HepG2 (cell line): ENCODE data around the gene HPS6. TPM values are rescaled to one million over a fixed set of nuclear protein-coding genes. Genes with fewer than 3 reads are reported as not detected.

Experiments
- ARNT ChIP-seq: fragments of 450-650 bp; IDR thresholded peaks from 2 replicates; pipeline ENCODE4 v1.6.1; 2017
- DNMT3B ChIP-seq: conservative IDR thresholded peaks from 2 replicates; pipeline ENCODE4 v1.6.1; 2016; ENCODE audit warnings: missing biosample characterization, control low read depth
- FOXK1 ChIP-seq: sonication (generic); formaldehyde crosslinking; IDR thresholded peaks from 2 replicates; pipeline ENCODE4 v1.4.0; 2020; ENCODE audit warnings: low read depth, missing genetic modification reagents, borderline replicate concordance
- MIER2 ChIP-seq: IDR thresholded peaks from 2 replicates; pipeline ENCODE4 v1.6.1; 2016; ENCODE audit warnings: missing biosample characterization, missing genetic modification reagents
- NFIC ChIP-seq: IDR thresholded peaks from 2 replicates; pipeline ENCODE4 v1.6.1; 2012; ENCODE audit warnings: mild to moderate bottlenecking, low read length, inconsistent platforms
- RARA ChIP-seq: IDR thresholded peaks from 2 replicates; pipeline ENCODE4 v1.6.1; 2016; ENCODE audit warnings: missing genetic modification reagents, missing compliant biosample characterization
- TCF7 ChIP-seq: sonication (generic); IDR thresholded peaks from 2 replicates; pipeline ENCODE4 v1.6.1; 2016; ENCODE audit warnings: antibody characterized with exemption, low read depth
- XRCC5 ChIP-seq: fragments of 200-400 bp; formaldehyde crosslinking; optimal IDR thresholded peaks from 2 replicates; pipeline ENCODE3; 2017; ENCODE audit warnings: mild to moderate bottlenecking, low read length
- ZBTB38 ChIP-seq: sonication (generic); formaldehyde crosslinking; IDR thresholded peaks from 2 replicates; pipeline ENCODE4 v1.5.1; 2020; ENCODE audit warnings: mild to moderate bottlenecking, missing genetic modification reagents
- ZNF24 ChIP-seq: fragments of 450-650 bp; IDR thresholded peaks from 2 replicates; pipeline ENCODE4 v1.6.1; 2017; ENCODE audit warnings: antibody characterized with exemption, mild to moderate bottlenecking
- ZNF605 ChIP-seq: sonication (generic); formaldehyde crosslinking; IDR thresholded peaks from 2 replicates; pipeline ENCODE4 v1.8.0; 2022; ENCODE audit warnings: mild to moderate bottlenecking, missing genetic modification reagents
- ZNF614 ChIP-seq: IDR thresholded peaks from 2 replicates; pipeline ENCODE4 v1.6.1; 2018; ENCODE audit warnings: missing biosample characterization, missing genetic modification reagents, inconsistent platforms, borderline replicate concordance
- ZNF768 ChIP-seq: sonication (generic); formaldehyde crosslinking; IDR thresholded peaks from 2 replicates; pipeline ENCODE4 v1.4.0; 2020; ENCODE audit warnings: missing genetic modification reagents
- ZNF883 ChIP-seq: sonication (generic); formaldehyde crosslinking; IDR thresholded peaks from 2 replicates; pipeline ENCODE4 v1.5.1; 2020; ENCODE audit warnings: mild to moderate bottlenecking, missing genetic modification reagents; ENCODE audit errors: not compliant biosample characterization
- polyA plus RNA-seq, 8 experiments: library from polyadenylated mRNA; depleted of rRNA in 3 of 8; stranded (reverse) in 7 of 8; unstranded in 1 of 8; fragments of >200 nt; fragmentation: Illumina TruSeq in 4 of 8; extraction: Trizol in 4 of 8; gene quantifications; 2 replicates each; pipeline versions ENCODE4 v1.2.1 to v1.2.3, GENCODE V29; 2011 to 2016; ENCODE audit warnings: low read depth in 4 of 8, missing spikeins in 1 of 8, mixed read lengths in 1 of 8; ENCODE audit not compliant: insufficient read depth in 1 of 8
- total RNA-seq, 5 experiments: library from RNA; depleted of rRNA; stranded (reverse); fragments of >200 nt; fragmentation: Illumina TruSeq; extraction: Trizol; gene quantifications; 2 replicates each; pipeline ENCODE4 v1.2.3, GENCODE V29; 2016; ENCODE audit warnings: low read depth in 1 of 5
- TF ChIP-seq, protein P1 (sequence below): sonication (generic); formaldehyde crosslinking; IDR thresholded peaks from 2 replicates; pipeline ENCODE4 v1.4.0; 2020; ENCODE audit warnings: missing genetic modification reagents
- TF ChIP-seq, protein P2 (sequence below): sonication (generic); formaldehyde crosslinking; IDR thresholded peaks from 2 replicates; pipeline ENCODE4 v1.8.0; 2022; ENCODE audit warnings: mild to moderate bottlenecking, missing genetic modification reagents, borderline replicate concordance
- TF ChIP-seq, protein P3 (sequence below): sonication (generic); formaldehyde crosslinking; conservative IDR thresholded peaks from 2 replicates; pipeline ENCODE4 v1.8.0; 2022; ENCODE audit warnings: mild to moderate bottlenecking, moderate library complexity, missing genetic modification reagents
- TF ChIP-seq, protein P4 (sequence below): sonication (generic); formaldehyde crosslinking; IDR thresholded peaks from 2 replicates; pipeline ENCODE4 v1.5.1; 2020; ENCODE audit warnings: missing genetic modification reagents, mild to moderate bottlenecking, borderline replicate concordance

HPS6 gene
- total and polyA plus RNA-seq, 2 of the 13 experiments (the other 11 are each of a cell fraction or from before 2014, with no cell fraction given): 2.9 to 14.9 TPM

DNA sequence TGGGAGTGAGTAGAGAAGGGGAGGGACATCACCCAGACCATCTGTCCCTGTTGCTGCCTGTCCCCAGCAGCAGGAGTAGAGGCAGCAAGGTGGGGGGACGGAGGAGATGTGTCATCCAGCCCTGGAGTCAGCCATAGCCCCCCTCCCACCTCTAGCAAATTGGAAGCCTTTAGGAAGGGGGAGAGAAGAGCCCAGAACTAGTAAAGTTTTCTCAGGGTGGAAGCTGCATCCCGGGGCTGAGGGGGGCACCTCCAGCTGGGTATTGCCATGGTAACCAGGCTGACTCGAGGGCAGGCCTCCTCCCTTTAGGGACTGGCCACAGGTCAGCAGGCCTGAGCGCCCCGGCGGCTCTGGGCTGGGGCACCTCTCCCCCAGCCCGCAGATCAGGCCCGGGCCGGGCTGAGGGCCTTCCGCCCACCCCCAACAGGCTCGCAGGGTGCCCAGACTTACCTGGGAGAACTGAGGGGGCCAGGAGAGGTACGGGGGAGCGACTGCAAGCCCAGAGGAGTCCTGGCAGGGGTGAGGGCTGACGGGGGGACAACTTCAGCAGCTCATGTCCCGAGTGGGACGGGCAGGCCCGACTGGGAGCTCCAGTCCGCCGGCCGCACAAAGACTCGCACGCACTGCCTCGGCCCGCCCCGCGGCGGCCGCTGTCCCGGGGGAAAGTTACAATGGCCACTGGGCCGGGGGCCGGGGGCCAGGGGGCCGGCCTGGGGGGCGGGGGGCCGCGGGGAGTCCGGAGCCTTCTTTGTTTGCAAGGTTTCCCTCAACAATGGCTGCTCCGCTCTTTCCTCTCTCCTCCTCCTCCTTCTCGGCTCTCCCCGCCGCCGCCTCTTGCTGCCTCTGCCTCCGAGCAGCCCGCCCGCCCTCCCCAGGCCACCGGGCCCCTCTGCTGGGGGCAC, 49.1 kb downstream of the HPS6 start (continued):
- TF ChIP-seq, protein P1, sequence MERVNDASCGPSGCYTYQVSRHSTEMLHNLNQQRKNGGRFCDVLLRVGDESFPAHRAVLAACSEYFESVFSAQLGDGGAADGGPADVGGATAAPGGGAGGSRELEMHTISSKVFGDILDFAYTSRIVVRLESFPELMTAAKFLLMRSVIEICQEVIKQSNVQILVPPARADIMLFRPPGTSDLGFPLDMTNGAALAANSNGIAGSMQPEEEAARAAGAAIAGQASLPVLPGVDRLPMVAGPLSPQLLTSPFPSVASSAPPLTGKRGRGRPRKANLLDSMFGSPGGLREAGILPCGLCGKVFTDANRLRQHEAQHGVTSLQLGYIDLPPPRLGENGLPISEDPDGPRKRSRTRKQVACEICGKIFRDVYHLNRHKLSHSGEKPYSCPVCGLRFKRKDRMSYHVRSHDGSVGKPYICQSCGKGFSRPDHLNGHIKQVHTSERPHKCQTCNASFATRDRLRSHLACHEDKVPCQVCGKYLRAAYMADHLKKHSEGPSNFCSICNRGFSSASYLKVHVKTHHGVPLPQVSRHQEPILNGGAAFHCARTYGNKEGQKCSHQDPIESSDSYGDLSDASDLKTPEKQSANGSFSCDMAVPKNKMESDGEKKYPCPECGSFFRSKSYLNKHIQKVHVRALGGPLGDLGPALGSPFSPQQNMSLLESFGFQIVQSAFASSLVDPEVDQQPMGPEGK: peak; percentile 5; the same call in 1 of the 2 replicates
- TF ChIP-seq DNMT3B (CRISPR knock-in tag) (no peak), RARA (CRISPR knock-in tag) (no peak), MIER2 (no peak), TCF7 (no peak), ZNF768 (CRISPR knock-in tag) (no peak), ZNF605 (CRISPR knock-in tag) (no peak), XRCC5 (peak; percentile 16), ZBTB38 (CRISPR knock-in tag) (no peak), ARNT (no peak), FOXK1 (CRISPR knock-in tag) (no peak), NFIC (no peak), ZNF614 (CRISPR knock-in tag) (no peak), ZNF883 (CRISPR knock-in tag) (no peak), ZNF24 (no peak)
- TF ChIP-seq, protein P2, sequence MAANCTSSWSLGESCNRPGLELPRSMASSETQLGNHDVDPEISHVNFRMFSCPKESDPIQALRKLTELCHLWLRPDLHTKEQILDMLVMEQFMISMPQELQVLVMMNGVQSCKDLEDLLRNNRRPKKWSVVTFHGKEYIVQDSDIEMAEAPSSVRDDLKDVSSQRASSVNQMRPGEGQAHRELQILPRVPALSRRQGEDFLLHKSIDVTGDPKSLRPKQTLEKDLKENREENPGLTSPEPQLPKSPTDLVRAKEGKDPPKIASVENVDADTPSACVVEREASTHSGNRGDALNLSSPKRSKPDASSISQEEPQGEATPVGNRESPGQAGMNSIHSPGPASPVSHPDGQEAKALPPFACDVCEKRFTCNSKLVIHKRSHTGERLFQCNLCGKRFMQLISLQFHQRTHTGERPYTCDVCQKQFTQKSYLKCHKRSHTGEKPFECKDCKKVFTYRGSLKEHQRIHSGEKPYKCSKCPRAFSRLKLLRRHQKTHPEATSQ (CRISPR knock-in tag): no peak
- TF ChIP-seq, protein P3, sequence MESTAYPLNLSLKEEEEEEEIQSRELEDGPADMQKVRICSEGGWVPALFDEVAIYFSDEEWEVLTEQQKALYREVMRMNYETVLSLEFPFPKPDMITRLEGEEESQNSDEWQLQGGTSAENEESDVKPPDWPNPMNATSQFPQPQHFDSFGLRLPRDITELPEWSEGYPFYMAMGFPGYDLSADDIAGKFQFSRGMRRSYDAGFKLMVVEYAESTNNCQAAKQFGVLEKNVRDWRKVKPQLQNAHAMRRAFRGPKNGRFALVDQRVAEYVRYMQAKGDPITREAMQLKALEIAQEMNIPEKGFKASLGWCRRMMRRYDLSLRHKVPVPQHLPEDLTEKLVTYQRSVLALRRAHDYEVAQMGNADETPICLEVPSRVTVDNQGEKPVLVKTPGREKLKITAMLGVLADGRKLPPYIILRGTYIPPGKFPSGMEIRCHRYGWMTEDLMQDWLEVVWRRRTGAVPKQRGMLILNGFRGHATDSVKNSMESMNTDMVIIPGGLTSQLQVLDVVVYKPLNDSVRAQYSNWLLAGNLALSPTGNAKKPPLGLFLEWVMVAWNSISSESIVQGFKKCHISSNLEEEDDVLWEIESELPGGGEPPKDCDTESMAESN: no peak; the same call in 1 of the 2 replicates
- TF ChIP-seq, protein P4, sequence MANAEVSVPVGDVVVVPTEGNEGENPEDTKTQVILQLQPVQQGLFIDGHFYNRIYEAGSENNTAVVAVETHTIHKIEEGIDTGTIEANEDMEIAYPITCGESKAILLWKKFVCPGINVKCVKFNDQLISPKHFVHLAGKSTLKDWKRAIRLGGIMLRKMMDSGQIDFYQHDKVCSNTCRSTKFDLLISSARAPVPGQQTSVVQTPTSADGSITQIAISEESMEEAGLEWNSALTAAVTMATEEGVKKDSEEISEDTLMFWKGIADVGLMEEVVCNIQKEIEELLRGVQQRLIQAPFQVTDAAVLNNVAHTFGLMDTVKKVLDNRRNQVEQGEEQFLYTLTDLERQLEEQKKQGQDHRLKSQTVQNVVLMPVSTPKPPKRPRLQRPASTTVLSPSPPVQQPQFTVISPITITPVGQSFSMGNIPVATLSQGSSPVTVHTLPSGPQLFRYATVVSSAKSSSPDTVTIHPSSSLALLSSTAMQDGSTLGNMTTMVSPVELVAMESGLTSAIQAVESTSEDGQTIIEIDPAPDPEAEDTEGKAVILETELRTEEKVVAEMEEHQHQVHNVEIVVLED (CRISPR knock-in tag): no peak; the same call in 1 of the 2 replicates
